HepG2 (cell line): ENCODE data around the gene PHEX. TPM values are rescaled to one million over a fixed set of nuclear protein-coding genes. Genes with fewer than 3 reads are reported as not detected.

Source experiments
- ATAC-seq: fragments of 200-7000 bp; cut with Tn5 transposase; 3 replicates; pipeline ENCODE4 v1.9.1; 2020; ENCODE audit warnings: mild to moderate bottlenecking, moderate library complexity
- BruUV-seq: library from RNA; stranded (reverse); fragments of 400-500 nt; replicated peaks from 2 replicates; lab custom pipeline; 2021; lab: Mats Ljungman, UMichigan
- CTCF ChIA-PET: fragments of 300-600 bp; formaldehyde crosslinking; extraction: SDS; loops from one replicate; lab custom pipeline; 2021; ENCODE audit warnings: low total read pairs, inconsistent platforms, low intra/inter-chr PET ratio; lab: Yijun Ruan, JAX
- POLR2A ChIA-PET: fragments of 350-600 bp; sonication (Branson Sonifier 250); formaldehyde crosslinking; loops from one replicate; lab custom pipeline; 2020; ENCODE audit warnings: antibody characterized with exemption, inconsistent platforms; lab: Yijun Ruan, JAX
- DNase-seq: peaks from one replicate; pipeline ENCODE4 v3.0.0-alpha.2; 2015; ENCODE audit warnings: low spot score
- FAIRE-seq: peaks from 3 replicates; lab custom pipeline; 2011; peaks lifted over from hg19 to GRCh38; lab: Jason Lieb, UNC
- H2AFZ ChIP-seq: one replicate; pipeline ENCODE4 v1.6.1; 2011; ENCODE audit warnings: low read length, inconsistent platforms
- H3K27ac ChIP-seq: fragments of 300-600 bp; 3 replicates; pipeline ENCODE4 v1.8.0; 2011; ENCODE audit warnings: mixed run types, mild to moderate bottlenecking, mixed read lengths, low read length, inconsistent platforms; ENCODE audit not compliant: insufficient read depth; ENCODE audit errors: extremely low read length
- H3K27me3 ChIP-seq, 2 experiments: fragments of 200-600 bp in 1 of 2; 2 replicates in 1 of 2; 3 replicates in 1 of 2; pipeline versions ENCODE4 v1.6.0 to v1.8.0; 2011; ENCODE audit warnings: low read length in 2 of 2, mild to moderate bottlenecking in 2 of 2, moderate library complexity in 2 of 2, inconsistent platforms in 1 of 2; ENCODE audit not compliant: insufficient read depth in 2 of 2, control insufficient read depth in 1 of 2
- H3K36me3 ChIP-seq, 2 experiments: fragments of 200-600 bp in 1 of 2; replicated peaks in 1 of 2; 2 replicates in 1 of 2; 3 replicates in 1 of 2; pipeline versions ENCODE4 v1.5.1 to v1.8.0; 2011; ENCODE audit warnings: low read length in 2 of 2, inconsistent platforms in 1 of 2; ENCODE audit not compliant: insufficient read depth in 2 of 2, control insufficient read depth in 1 of 2
- H3K4me1 ChIP-seq: 2 replicates; pipeline ENCODE4 v1.5.1; 2012; ENCODE audit warnings: low read length, inconsistent platforms; ENCODE audit not compliant: insufficient read depth
- H3K4me2 ChIP-seq: 2 replicates; pipeline ENCODE4 v1.6.0; 2011; ENCODE audit warnings: low read depth, low read length, inconsistent platforms
- H3K4me3 ChIP-seq, 3 experiments: fragments of 200-600 bp in 1 of 3; sonication (generic), shearing (Covaris generic) in 1 of 3; replicated peaks in 1 of 3; 2 replicates each; pipeline ENCODE4 v1.5.1; 2011 to 2016; ENCODE audit warnings: low read length in 3 of 3, inconsistent platforms in 2 of 3, low read depth in 2 of 3, mild to moderate bottlenecking in 2 of 3, control low read depth in 1 of 3, mixed read lengths in 1 of 3; ENCODE audit not compliant: insufficient read depth in 1 of 3
- H3K79me2 ChIP-seq: one replicate; pipeline ENCODE4 v1.6.1; 2011; ENCODE audit warnings: low read length, inconsistent platforms; ENCODE audit not compliant: insufficient read depth
- H3K9ac ChIP-seq: 2 replicates; pipeline ENCODE4 v1.6.0; 2011; ENCODE audit warnings: mild to moderate bottlenecking, low read depth, low read length, inconsistent platforms; ENCODE audit not compliant: insufficient read depth
- H3K9me3 ChIP-seq: 2 replicates; pipeline ENCODE4 v1.5.1; 2012; ENCODE audit warnings: mild to moderate bottlenecking, low read length
- H4K20me1 ChIP-seq: 2 replicates; pipeline ENCODE4 v1.6.0; 2011; ENCODE audit warnings: inconsistent platforms, mild to moderate bottlenecking, low read length, moderate library complexity; ENCODE audit not compliant: insufficient read depth
- ESRRA ChIP-seq: sonication (generic); formaldehyde crosslinking; IDR thresholded peaks from 2 replicates; pipeline ENCODE4 v1.5.1; 2020; ENCODE audit warnings: mild to moderate bottlenecking, low read depth, missing genetic modification reagents
- HNF4G ChIP-seq, 2 experiments: sonication (generic) in 1 of 2; formaldehyde crosslinking in 1 of 2; IDR thresholded peaks; 2 replicates each; pipeline versions ENCODE4 v1.4.0 to v1.6.1; 2011 to 2020; ENCODE audit warnings: borderline replicate concordance in 2 of 2, low read depth in 2 of 2, mild to moderate bottlenecking in 2 of 2, low read length in 1 of 2, missing genetic modification reagents in 1 of 2, moderate library complexity in 1 of 2
- SMAD9 ChIP-seq: sonication (generic); formaldehyde crosslinking; IDR thresholded peaks from 2 replicates; pipeline ENCODE4 v1.5.1; 2020; ENCODE audit warnings: mild to moderate bottlenecking, missing genetic modification reagents
- XRCC5 ChIP-seq: fragments of 200-400 bp; formaldehyde crosslinking; optimal IDR thresholded peaks from 2 replicates; pipeline ENCODE3; 2017; ENCODE audit warnings: mild to moderate bottlenecking, low read length
- ZNF136 ChIP-seq: sonication (generic); formaldehyde crosslinking; IDR thresholded peaks from 2 replicates; pipeline ENCODE4 v1.8.1; 2022; ENCODE audit warnings: low read depth, mild to moderate bottlenecking, moderate library complexity, missing genetic modification reagents
- ZNF33A ChIP-seq: sonication (generic); formaldehyde crosslinking; IDR thresholded peaks from 2 replicates; pipeline ENCODE4 v1.5.1; 2020; ENCODE audit warnings: missing genetic modification reagents, mild to moderate bottlenecking, moderate library complexity, borderline replicate concordance
- ZNF460 ChIP-seq: sonication (generic); formaldehyde crosslinking; IDR thresholded peaks from 2 replicates; pipeline ENCODE4 v1.5.1; 2020; ENCODE audit warnings: missing genetic modification reagents, mild to moderate bottlenecking, borderline replicate concordance
- ZNF768 ChIP-seq: sonication (generic); formaldehyde crosslinking; IDR thresholded peaks from 2 replicates; pipeline ENCODE4 v1.4.0; 2020; ENCODE audit warnings: missing genetic modification reagents
- WGBS: methylation state at CpG from one replicate; pipeline ENCODE4 v1.1.6; 2017; ENCODE audit warnings: low lambda C conversion rate; 5-methylcytosine and 5-hydroxymethylcytosine counted together
- in situ Hi-C: cut with HindIII; loops from 2 replicates; pipeline ENCODE4 v1.10.0; 2017; ENCODE audit warnings: low pct_unique_long_range_greater_than_20kb; ENCODE audit not compliant: extremely low pct_ligation_motif_present
- intact Hi-C: fragments of 100-400 bp; cut with micrococcal nuclease; formaldehyde crosslinking; loops from one replicate; pipeline ENCODE4 v1.10.0; 2022; ENCODE audit not compliant: unreplicated experiment
- polyA plus RNA-seq, 8 experiments: library from polyadenylated mRNA; depleted of rRNA in 3 of 8; stranded (reverse) in 7 of 8; unstranded in 1 of 8; fragments of >200 nt; fragmentation: Illumina TruSeq in 4 of 8; extraction: Trizol in 4 of 8; gene quantifications; 2 replicates each; pipeline versions ENCODE4 v1.2.1 to v1.2.3, GENCODE V29; 2011 to 2016; ENCODE audit warnings: low read depth in 4 of 8, missing spikeins in 1 of 8, mixed read lengths in 1 of 8; ENCODE audit not compliant: insufficient read depth in 1 of 8
- total RNA-seq, 5 experiments: library from RNA; depleted of rRNA; stranded (reverse); fragments of >200 nt; fragmentation: Illumina TruSeq; extraction: Trizol; gene quantifications; 2 replicates each; pipeline ENCODE4 v1.2.3, GENCODE V29; 2016; ENCODE audit warnings: low read depth in 1 of 5
- TF ChIP-seq, protein P1 (sequence below): sonication (generic); formaldehyde crosslinking; IDR thresholded peaks from 2 replicates; pipeline ENCODE4 v1.8.0; 2022; ENCODE audit warnings: missing genetic modification reagents, mild to moderate bottlenecking, moderate library complexity, borderline replicate concordance
- TF ChIP-seq, protein P2 (sequence below): IDR thresholded peaks from 2 replicates; pipeline ENCODE4 v1.6.1; 2016; ENCODE audit warnings: missing genetic modification reagents, missing compliant biosample characterization
- TF ChIP-seq, protein P3 (sequence below): sonication (generic); formaldehyde crosslinking; IDR thresholded peaks from 2 replicates; pipeline ENCODE4 v1.4.0; 2020; ENCODE audit warnings: mild to moderate bottlenecking, missing genetic modification reagents
- TF ChIP-seq, protein P4 (sequence below): IDR thresholded peaks from 2 replicates; pipeline ENCODE4 v1.6.1; 2016; ENCODE audit warnings: control low read depth

Gene PHEX
- total and polyA plus RNA-seq, 2 of the 13 experiments (the other 11 are each of a cell fraction or from before 2014, with no cell fraction given): 0.01 to 0.27 TPM

DNA sequence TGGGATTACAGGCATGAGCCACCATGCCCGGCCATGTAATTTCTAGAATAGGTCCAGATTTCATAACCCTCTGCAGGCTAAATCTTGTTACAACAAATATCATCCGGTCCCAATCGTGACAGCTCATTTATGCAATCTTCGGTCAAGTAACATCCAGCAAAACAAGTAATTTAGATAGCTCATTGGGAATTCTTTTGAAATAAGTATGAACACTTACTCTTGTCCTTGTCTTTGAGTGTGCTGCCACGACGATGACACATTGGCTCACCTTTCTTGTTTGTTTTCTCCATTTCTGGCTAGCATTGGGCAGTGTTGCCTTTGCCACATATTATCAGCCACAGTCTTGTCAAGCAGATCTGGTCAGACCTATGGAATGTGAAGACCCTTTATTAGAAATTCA lies 92.0 kb downstream of the PHEX start:
- H3K9ac ChIP-seq: no peak overlapping the region
- H3K9me3 ChIP-seq: no peaks in the 10 kb centered on the region
- FAIRE-seq (no peak), DNase-seq (no peak), ATAC-seq (no peak)
- no peaks in the 10 kb centered on the region for H3K36me3 ChIP-seq
- ChIA-PET POLR2A (no interaction called here), CTCF (no interaction called here)
- no peaks in the 10 kb centered on the region for H3K27me3 ChIP-seq
- H3K4me2 ChIP-seq: no peak overlapping the region
- no TSS peak for BruUV-seq
- H3K4me3 ChIP-seq: no peak overlapping the region
- H3K27ac ChIP-seq: no peak overlapping the region
- H2AFZ ChIP-seq: no peak overlapping the region
- no peaks in the 10 kb centered on the region for H3K4me1 ChIP-seq
- in situ Hi-C loops: no loop called here
- H3K79me2 ChIP-seq: no peaks in the 10 kb centered on the region
- 71% methylated on average over 2 of the region's 6 CpGs for WGBS
- intact Hi-C loops: no loop called here
- H4K20me1 ChIP-seq: no peaks in the 10 kb centered on the region
- TF ChIP-seq ZNF136 (CRISPR knock-in tag) (no peak), ESRRA (no peak), SMAD9 (CRISPR knock-in tag) (no peak), ZNF33A (CRISPR knock-in tag) (no peak), XRCC5 (no peak), ZNF460 (CRISPR knock-in tag) (no peak), HNF4G (IDR thresholded peaks at IDR 0.05; ENCODE audit: borderline replicate concordance, low read depth, low read length) (no peak), HNF4G (CRISPR knock-in tag; IDR thresholded peaks at IDR 0.05; ENCODE audit: borderline replicate concordance, low read depth) (no peak), ZNF768 (no peak)
- TF ChIP-seq, protein P1, sequence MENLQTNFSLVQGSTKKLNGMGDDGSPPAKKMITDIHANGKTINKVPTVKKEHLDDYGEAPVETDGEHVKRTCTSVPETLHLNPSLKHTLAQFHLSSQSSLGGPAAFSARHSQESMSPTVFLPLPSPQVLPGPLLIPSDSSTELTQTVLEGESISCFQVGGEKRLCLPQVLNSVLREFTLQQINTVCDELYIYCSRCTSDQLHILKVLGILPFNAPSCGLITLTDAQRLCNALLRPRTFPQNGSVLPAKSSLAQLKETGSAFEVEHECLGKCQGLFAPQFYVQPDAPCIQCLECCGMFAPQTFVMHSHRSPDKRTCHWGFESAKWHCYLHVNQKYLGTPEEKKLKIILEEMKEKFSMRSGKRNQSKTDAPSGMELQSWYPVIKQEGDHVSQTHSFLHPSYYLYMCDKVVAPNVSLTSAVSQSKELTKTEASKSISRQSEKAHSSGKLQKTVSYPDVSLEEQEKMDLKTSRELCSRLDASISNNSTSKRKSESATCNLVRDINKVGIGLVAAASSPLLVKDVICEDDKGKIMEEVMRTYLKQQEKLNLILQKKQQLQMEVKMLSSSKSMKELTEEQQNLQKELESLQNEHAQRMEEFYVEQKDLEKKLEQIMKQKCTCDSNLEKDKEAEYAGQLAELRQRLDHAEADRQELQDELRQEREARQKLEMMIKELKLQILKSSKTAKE: no peak
- TF ChIP-seq, protein P2, sequence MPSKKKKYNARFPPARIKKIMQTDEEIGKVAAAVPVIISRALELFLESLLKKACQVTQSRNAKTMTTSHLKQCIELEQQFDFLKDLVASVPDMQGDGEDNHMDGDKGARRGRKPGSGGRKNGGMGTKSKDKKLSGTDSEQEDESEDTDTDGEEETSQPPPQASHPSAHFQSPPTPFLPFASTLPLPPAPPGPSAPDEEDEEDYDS (CRISPR knock-in tag): no peak
- TF ChIP-seq, protein P3, sequence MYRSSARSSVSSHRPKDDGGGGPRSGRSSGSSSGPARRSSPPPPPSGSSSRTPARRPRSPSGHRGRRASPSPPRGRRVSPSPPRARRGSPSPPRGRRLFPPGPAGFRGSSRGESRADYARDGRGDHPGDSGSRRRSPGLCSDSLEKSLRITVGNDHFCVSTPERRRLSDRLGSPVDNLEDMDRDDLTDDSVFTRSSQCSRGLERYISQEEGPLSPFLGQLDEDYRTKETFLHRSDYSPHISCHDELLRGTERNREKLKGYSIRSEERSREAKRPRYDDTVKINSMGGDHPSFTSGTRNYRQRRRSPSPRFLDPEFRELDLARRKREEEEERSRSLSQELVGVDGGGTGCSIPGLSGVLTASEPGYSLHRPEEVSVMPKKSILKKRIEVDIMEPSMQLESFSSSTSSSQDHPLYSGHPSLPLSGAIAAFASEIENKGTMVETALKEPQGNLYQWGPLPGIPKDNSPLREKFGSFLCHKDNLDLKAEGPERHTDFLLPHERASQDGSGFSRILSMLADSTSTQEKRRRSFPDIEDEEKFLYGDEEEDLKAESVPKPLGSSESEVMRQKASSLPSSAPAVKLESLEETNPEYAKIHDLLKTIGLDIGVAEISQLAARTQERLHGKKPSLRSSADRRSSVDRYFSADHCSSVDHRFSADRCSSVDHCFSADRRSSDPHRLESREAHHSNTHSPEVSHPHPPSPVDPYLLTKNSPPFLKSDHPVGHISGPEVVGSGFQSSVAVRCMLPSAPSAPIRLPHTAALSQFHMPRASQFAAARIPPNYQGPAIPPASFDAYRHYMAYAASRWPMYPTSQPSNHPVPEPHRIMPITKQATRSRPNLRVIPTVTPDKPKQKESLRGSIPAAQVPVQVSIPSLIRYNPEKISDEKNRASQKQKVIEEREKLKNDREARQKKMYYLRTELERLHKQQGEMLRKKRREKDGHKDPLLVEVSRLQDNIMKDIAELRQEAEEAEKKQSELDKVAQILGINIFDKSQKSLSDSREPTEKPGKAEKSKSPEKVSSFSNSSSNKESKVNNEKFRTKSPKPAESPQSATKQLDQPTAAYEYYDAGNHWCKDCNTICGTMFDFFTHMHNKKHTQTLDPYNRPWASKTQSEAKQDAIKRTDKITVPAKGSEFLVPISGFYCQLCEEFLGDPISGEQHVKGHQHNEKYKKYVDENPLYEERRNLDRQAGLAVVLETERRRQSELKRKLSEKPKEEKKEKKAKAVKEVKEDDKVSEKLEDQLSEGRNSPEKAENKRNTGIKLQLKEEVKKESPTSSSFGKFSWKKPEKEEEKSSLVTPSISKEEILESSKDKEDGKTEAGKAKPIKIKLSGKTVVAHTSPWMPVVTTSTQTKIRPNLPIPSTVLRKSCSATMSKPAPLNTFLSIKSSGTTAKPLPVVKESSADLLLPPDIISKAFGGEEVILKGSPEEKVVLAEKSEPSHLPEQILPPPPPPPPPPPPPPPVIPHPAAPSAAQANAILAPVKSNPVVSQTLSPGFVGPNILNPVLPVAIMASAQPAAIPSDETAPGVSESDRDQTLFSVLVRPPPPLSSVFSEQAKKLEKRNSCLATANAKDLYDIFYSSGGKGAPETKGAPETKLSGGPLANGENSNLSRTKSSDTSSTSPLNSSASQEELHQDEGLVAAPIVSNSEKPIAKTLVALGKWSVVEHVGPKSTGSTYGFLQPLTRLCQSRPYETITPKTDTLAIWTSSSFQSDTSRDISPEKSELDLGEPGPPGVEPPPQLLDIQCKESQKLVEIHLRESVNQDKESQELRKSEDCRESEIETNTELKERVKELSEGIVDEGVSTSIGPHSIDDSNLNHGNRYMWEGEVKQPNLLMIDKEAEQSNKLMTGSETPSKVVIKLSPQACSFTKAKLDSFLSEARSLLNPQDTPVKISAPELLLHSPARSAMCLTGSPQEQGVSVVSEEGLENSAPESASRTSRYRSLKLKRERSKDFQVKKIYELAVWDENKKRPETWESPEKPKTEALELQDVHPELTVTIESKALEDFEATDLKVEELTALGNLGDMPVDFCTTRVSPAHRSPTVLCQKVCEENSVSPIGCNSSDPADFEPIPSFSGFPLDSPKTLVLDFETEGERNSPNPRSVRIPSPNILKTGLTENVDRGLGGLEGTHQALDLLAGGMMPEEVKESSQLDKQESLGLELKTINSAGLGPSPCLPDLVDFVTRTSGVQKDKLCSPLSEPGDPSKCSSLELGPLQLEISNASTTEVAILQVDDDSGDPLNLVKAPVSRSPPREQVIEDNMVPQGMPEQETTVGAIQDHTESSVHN: no peak
- TF ChIP-seq, protein P4, sequence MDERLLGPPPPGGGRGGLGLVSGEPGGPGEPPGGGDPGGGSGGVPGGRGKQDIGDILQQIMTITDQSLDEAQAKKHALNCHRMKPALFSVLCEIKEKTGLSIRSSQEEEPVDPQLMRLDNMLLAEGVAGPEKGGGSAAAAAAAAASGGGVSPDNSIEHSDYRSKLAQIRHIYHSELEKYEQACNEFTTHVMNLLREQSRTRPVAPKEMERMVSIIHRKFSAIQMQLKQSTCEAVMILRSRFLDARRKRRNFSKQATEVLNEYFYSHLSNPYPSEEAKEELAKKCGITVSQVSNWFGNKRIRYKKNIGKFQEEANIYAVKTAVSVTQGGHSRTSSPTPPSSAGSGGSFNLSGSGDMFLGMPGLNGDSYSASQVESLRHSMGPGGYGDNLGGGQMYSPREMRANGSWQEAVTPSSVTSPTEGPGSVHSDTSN (CRISPR knock-in tag): no peak
